MM.1S (cell line): ENCODE data around the gene CUL1.

ENCODE experiments used
- DNase-seq: peaks from one replicate; pipeline ENCODE4 v3.0.0-alpha.2; 2015
- H2AFZ ChIP-seq: fragments of 300-600 bp; sonication (generic); 2 replicates; pipeline ENCODE4 v1.6.0; 2016; ENCODE audit warnings: antibody characterized with exemption, low read length
- H3F3A ChIP-seq: fragments of 300-600 bp; sonication (generic); 2 replicates; pipeline ENCODE4 v1.6.1; 2016; ENCODE audit warnings: mild to moderate bottlenecking, antibody characterized with exemption, low read length, moderate library complexity, mixed read lengths; ENCODE audit not compliant: insufficient read depth
- H3K27ac ChIP-seq: fragments of 300-600 bp; sonication (generic); 2 replicates; pipeline ENCODE4 v1.5.1; 2016; ENCODE audit warnings: mild to moderate bottlenecking, low read length
- H3K27me3 ChIP-seq: fragments of 300-600 bp; sonication (generic); replicated peaks from 2 replicates; pipeline ENCODE4 v1.6.0; 2016; ENCODE audit warnings: low read length; ENCODE audit not compliant: insufficient read depth
- H3K36me3 ChIP-seq: fragments of 300-600 bp; sonication (generic); replicated peaks from 2 replicates; pipeline ENCODE4 v1.6.1; 2016; ENCODE audit warnings: mild to moderate bottlenecking, low read length, mixed read lengths; ENCODE audit not compliant: insufficient read depth
- H3K4me1 ChIP-seq: fragments of 300-600 bp; sonication (generic); 2 replicates; pipeline ENCODE4 v1.6.1; 2016; ENCODE audit warnings: low read length, mixed read lengths
- H3K4me2 ChIP-seq: fragments of 300-600 bp; sonication (generic); 2 replicates; pipeline ENCODE4 v1.6.0; 2016; ENCODE audit warnings: low read depth, low read length
- H3K4me3 ChIP-seq: fragments of 300-600 bp; sonication (generic); 2 replicates; pipeline ENCODE4 v1.5.1; 2016; ENCODE audit warnings: low read length, mixed read lengths
- H3K79me2 ChIP-seq: fragments of 300-600 bp; sonication (generic); 2 replicates; pipeline ENCODE4 v1.6.1; 2016; ENCODE audit warnings: mixed run types, low read length, mixed read lengths
- H3K9ac ChIP-seq: fragments of 300-600 bp; sonication (generic); 2 replicates; pipeline ENCODE4 v1.6.1; 2016; ENCODE audit warnings: low read length, mixed read lengths
- H3K9me2 ChIP-seq: fragments of 300-600 bp; sonication (generic); replicated peaks from 2 replicates; pipeline ENCODE4 v1.6.1; 2016; ENCODE audit warnings: mild to moderate bottlenecking, low read length, mixed read lengths; ENCODE audit not compliant: insufficient read depth
- H3K9me3 ChIP-seq: fragments of 300-600 bp; sonication (generic); replicated peaks from 2 replicates; pipeline ENCODE4 v1.6.1; 2016; ENCODE audit warnings: mild to moderate bottlenecking, low read length, mixed read lengths; ENCODE audit not compliant: insufficient read depth
- H4K20me1 ChIP-seq: fragments of 300-600 bp; sonication (generic); 2 replicates; pipeline ENCODE4 v1.6.1; 2016; ENCODE audit warnings: mild to moderate bottlenecking, low read length, moderate library complexity, mixed read lengths; ENCODE audit not compliant: insufficient read depth
- EZH2 ChIP-seq: fragments of 300-600 bp; sonication (generic); optimal IDR thresholded peaks from 2 replicates; pipeline ENCODE3; 2017; ENCODE audit warnings: low read depth, mild to moderate bottlenecking, antibody characterized with exemption, low read length, mixed read lengths
- EZH2phosphoT487 ChIP-seq: fragments of 300-600 bp; sonication (generic); IDR thresholded peaks from 2 replicates; pipeline ENCODE4 v1.6.1; 2018; ENCODE audit warnings: antibody characterized with exemption, low read length
- TF ChIP-seq, protein P1 (sequence below): fragments of 300-600 bp; sonication (generic); IDR thresholded peaks from 2 replicates; pipeline ENCODE4 v1.5.1; 2016; ENCODE audit warnings: antibody characterized with exemption, low read length, mixed read lengths

The CUL1 gene

DNA sequence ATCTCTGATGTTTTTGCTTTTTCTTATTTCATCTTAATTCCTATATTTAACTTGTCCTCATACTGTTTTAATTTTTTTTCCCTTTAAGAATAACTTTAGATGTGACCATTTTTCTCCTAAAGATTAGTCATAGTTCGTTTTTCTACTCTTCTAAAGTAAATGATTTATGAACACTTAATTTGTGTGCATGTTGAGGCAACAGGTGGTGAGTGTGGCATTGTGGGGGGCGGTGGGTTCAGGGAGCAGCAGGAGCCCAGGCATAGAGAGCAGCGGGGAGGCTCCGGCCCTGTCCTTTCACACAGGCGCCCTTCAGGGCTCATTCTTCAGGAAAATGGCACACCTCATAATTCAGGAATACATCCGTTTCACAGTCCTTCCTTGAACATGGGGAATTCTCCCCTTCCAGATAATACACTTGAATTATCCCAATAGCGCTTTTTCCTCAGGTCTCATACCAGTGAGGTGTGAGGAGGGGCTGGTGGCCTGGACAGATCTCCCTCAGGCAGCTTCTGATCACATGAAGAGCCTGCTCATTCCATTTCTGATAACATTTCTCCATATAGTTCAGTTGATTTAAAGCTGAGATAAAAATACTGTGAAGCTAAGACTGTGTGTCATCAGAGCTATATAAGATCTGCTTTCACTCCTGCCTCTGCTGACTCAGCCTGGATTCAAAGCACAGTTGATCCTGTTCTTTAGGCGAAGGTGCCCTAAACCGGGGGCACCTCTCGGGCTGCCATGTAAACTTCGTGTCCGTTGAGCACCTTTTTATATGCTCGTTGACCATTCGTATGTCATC lies 40.2 kb downstream of the CUL1 start:
- peaks cover 6% of the 10 kb centered on the region for H3K4me1 ChIP-seq
- H3K9me3 ChIP-seq, result no peaks in the 10 kb centered on the region
- H2AFZ ChIP-seq, result no peak overlapping the region
- H3K9me2 ChIP-seq, result no peaks in the 10 kb centered on the region
- no peak overlapping the region for H3K4me3 ChIP-seq
- H3K27me3 ChIP-seq, result no peaks in the 10 kb centered on the region
- no peak overlapping the region for H3K27ac ChIP-seq
- H4K20me1 ChIP-seq, result peaks cover 28% of the 10 kb centered on the region
- peaks cover 40% of the 10 kb centered on the region for H3K36me3 ChIP-seq
- peaks cover 97% of the 10 kb centered on the region for H3K79me2 ChIP-seq
- TF ChIP-seq, protein P1, sequence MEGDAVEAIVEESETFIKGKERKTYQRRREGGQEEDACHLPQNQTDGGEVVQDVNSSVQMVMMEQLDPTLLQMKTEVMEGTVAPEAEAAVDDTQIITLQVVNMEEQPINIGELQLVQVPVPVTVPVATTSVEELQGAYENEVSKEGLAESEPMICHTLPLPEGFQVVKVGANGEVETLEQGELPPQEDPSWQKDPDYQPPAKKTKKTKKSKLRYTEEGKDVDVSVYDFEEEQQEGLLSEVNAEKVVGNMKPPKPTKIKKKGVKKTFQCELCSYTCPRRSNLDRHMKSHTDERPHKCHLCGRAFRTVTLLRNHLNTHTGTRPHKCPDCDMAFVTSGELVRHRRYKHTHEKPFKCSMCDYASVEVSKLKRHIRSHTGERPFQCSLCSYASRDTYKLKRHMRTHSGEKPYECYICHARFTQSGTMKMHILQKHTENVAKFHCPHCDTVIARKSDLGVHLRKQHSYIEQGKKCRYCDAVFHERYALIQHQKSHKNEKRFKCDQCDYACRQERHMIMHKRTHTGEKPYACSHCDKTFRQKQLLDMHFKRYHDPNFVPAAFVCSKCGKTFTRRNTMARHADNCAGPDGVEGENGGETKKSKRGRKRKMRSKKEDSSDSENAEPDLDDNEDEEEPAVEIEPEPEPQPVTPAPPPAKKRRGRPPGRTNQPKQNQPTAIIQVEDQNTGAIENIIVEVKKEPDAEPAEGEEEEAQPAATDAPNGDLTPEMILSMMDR, result no peak
- TF ChIP-seq EZH2phosphoT487, result no peak
- no peak for TF ChIP-seq EZH2
- DNase-seq, result no peak
- H3K9ac ChIP-seq, result no peak overlapping the region
- H3F3A ChIP-seq, result no peaks in the 10 kb centered on the region
- no peak overlapping the region for H3K4me2 ChIP-seq

- Histone ChIP-seq H3K27me3 (no peaks in the 10 kb centered on the region), H3F3A (no peaks in the 10 kb centered on the region; the same call in 1 of the 2 replicates), H3K36me3 (peaks cover 7% of the 10 kb centered on the region; the same call in 1 of the 2 replicates), H3K9ac (no peak overlapping the region), H3K79me2 (peaks cover 94% of the 10 kb centered on the region), H3K4me2 (no peak overlapping the region), H3K4me1 (0 out of 2 replicates have a peak, but pooled peaks cover 2% of the 10 kb centered on the region), H3K4me3 (no peak overlapping the region), H2AFZ (no peak overlapping the region), H3K27ac (no peak overlapping the region), H3K9me2 (no peaks in the 10 kb centered on the region), H4K20me1 (peaks cover 13% of the 10 kb centered on the region), H3K9me3 (no peaks in the 10 kb centered on the region)
- TF ChIP-seq, protein P1, result no peak
- TF ChIP-seq EZH2phosphoT487, result no peak
- TF ChIP-seq EZH2, result no peak
- no peak for DNase-seq
Observed at GRCh38 chr7:148746135-148746534, 47.4 kb downstream of the CUL1 start.

GRCh38 chr7:148747274-148747673 lies 48.6 kb downstream of the CUL1 start:
- Histone ChIP-seq H2AFZ (no peak overlapping the region), H3K27me3 (no peaks in the 10 kb centered on the region), H3K79me2 (peaks cover 95% of the 10 kb centered on the region), H3K9ac (no peak overlapping the region), H3K4me3 (no peak overlapping the region), H3K9me2 (no peaks in the 10 kb centered on the region), H4K20me1 (peaks cover 13% of the 10 kb centered on the region), H3K4me1 (0 out of 2 replicates have a peak, but pooled peaks cover 2% of the 10 kb centered on the region), H3K36me3 (0 out of 2 replicates have a peak, but pooled peaks cover 6% of the 10 kb centered on the region), H3F3A (no peaks in the 10 kb centered on the region; the same call in 1 of the 2 replicates), H3K4me2 (no peak overlapping the region), H3K9me3 (no peaks in the 10 kb centered on the region), H3K27ac (no peak overlapping the region)
- DNase-seq, result peak; percentile 56
- TF ChIP-seq EZH2phosphoT487, result no peak
- TF ChIP-seq, protein P1, result peak; percentile 37
